GM18951 (cell line): ENCODE measurements around the gene TADA1.

ENCODE experiments used
- POLR2A ChIP-seq: IDR thresholded peaks from 4 replicates; pipeline ENCODE4 v1.6.1; 2011; ENCODE audit warnings: mild to moderate bottlenecking; ENCODE audit not compliant: insufficient read length, insufficient read depth; ENCODE audit errors: extremely low read depth
- in situ Hi-C: fragments of 300-500 bp; cut with MboI; formaldehyde crosslinking; loops from one replicate; pipeline ENCODE4 v1.12.0; 2022; ENCODE audit warnings: low sequenced_read_pairs, mixed read lengths, inconsistent platforms; ENCODE audit not compliant: unreplicated experiment

TADA1 gene

DNA sequence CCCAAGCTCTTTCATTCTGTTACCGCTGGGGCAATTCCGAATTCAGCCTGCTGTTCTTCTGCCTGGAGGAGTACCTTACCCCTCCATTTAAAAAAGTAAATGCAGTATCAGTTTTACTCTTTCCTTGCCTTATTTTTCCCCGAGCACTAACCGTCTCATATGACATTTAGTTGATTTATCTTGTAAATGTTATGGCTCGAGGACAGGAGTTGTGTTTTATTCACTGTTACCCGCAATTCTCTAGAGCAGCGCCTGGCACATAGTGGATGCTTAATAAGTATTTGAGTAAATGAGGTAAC, 425 bp upstream of the TADA1 start:
- in situ Hi-C loops = no loop called here
- TF ChIP-seq POLR2A = no peak

DNA sequence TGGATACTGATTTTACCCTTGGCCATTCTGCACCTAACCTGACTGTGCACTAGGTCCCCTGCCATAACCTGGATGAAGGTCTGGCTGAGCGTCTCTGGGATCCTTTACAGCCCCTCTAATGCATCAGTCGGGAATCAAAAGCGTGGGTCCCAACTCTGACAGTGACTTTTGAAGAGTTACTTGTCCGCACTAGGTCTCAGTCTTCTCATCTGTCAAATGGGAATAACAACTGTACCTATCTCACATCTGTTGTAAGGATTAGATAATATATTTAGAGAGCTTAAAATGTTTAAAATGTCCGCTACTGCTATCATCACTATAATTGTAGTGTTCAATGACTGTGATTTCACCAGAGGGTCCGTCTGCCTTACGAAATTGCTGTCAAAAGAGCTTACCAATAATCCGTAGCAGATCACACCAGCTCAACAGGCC, 746 bp downstream of the TADA1 start:
- in situ Hi-C loops = no loop called here
- TF ChIP-seq POLR2A = no peak

DNA sequence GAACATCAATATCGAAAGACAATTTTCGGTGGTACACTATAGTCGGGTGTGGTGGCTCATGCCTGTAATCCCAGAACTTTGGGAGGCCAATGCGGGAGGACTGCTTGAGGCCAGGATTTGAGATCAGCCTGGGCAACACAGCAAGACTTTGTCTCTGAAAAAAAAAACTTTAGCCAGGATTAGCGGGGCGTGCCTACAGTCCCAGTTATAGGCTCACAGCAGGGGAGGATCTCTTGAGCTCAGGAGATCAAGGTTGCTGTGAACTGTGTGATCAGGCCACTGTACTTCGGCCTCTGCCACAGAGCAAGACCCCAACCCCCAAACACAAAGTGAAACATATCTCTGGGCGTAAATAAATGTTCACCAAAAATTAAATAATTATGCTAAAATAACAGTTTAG, 1.6 kb downstream of the TADA1 start:
- in situ Hi-C loops = no loop called here
- no peak for TF ChIP-seq POLR2A

DNA sequence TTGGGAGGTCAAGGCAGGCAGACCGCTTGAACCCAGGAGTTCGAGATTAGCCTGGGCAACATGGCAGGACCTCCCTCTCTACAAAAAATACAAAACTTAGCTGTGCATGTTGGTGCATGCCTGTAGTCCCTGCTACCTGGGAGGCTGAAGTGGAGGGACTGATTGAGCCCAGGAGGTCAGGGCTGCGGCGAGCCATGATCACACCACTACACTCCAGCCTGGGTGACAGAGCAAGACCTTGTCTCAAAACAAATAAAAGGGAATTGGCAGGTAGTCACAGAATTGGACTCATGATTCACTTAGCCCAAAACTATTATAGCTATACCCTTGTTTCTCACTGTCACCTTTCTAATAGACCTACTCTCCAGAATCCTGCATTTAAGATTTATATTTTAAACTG, 5.5 kb downstream of the TADA1 start:
- TF ChIP-seq POLR2A = no peak
- in situ Hi-C loops = no loop called here

GRCh38 chr1:166869318-166870099, 6.6 kb downstream of the TADA1 start:
- in situ Hi-C loops = no loop called here
- TF ChIP-seq POLR2A = no peak

- in situ Hi-C loops = no loop called here
- no peak for TF ChIP-seq POLR2A
Measured at GRCh38 chr1:166868639-166869038, 7.4 kb downstream of the TADA1 start.

DNA sequence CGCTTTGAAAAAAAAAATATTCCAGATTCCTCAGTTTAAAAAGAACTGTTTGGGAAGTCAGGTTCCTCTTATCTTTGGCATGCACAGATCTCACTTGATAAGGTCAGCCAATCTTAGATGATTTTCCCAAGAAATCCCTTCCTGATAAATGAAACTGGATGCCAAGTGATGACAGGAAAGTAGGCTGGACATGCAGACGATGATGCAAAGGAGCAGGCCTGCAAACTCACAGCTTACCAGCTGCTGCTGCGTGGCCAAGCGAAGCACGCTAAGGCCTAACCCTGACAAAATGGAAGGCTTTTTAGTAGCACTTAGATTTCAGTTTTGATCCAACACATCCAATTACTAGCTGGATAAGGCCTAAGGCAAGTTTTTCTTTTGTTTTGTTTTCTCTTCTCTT, 10.1 kb downstream of the TADA1 start:
- TF ChIP-seq POLR2A = no peak
- in situ Hi-C loops = no loop called here

- no peak for TF ChIP-seq POLR2A
- in situ Hi-C loops = no loop called here
Measured at GRCh38 chr1:166859597-166859996, 16.5 kb downstream of the TADA1 start.

DNA sequence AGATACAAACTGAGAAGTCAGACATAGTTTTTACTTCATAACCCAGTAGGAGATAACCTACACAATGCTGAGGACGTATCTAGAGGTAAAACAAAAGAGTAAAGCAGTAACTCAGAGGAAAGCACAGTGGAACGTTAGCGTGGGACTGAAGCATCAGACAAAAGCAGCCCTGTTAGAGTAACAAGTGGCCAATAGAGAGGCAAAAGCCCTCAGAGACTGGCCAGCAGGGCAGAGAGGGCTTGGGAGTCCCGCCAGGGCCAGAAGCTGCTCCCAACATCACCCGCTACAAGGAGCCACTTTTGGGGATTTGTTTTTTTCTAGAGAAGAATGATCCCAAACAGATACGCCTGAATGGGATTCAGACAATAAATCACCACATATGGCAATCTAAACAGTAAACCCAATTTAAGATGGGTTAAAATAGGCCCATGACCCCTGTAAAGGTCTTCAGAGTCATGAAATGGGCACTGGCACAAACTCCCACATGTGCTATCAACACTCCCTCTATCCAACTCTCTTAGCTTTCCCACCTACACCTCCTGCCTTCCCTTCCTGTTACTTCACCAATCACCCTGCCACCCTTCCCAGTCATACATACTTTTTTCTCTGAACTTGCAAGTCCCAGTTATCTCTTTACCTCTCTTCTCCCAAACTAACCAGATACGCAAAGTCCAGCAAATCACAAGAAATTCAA, 17.2 kb downstream of the TADA1 start:
- in situ Hi-C loops = no loop called here
- TF ChIP-seq POLR2A = no peak

DNA sequence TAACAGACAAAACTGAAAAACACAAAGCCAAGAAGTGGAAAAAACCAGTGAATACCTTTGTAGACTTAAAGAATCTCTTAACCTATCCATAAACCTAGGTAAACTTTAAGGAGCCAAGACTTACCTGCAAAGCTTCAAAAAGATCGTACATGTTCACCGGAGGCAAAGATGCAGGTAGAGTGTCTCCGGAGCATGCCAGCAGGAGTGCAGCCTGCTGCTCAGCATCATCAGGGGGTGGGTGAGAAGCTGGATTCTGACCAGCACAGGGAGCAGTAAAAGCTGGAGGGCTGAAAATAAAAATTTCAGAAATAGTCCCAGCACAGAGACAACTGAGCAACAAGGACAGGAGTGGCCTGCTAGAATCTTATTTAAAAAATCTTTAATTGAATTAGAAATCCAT, 18.1 kb downstream of the TADA1 start:
- in situ Hi-C loops = no loop called here
- TF ChIP-seq POLR2A = no peak

DNA sequence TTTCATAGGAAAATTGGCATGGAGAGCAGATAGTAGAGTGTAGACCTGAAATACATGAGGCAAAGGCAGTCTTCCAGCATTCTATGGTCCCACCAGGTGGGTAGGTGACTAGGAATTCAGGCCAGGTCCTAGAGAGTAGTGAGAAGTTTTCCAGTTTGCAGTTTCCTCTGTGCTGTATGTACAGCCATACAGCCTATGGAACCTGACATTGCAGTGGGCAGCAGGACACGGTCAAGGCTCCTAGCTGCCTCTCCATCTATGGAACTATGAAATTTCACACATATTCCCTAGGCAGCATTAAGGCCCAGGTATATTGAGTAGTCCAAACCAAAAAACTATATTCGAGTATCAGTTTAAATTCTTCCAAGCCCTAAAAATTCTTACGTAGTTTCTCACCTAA, 20.5 kb downstream of the TADA1 start:
- TF ChIP-seq POLR2A = no peak
- in situ Hi-C loops = no loop called here

DNA sequence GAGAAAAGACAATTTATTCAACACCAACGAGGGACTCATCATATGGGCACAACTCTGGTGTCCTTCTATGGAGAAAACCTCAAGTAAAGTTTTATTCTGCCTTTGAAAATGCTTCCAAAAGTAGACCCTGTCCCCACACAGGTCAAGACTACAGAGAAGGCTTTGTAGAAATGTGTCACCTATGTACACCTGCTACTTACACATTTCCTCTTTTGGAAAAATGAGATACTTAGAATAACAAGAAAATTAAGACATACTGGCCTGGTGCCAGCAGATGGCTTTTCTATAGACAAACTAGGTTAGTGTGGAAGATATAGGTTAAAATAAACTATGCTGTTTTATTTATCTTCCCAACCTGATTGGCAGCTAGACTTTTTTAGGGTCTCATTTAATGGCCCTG, 23.1 kb downstream of the TADA1 start:
- no peak for TF ChIP-seq POLR2A
- in situ Hi-C loops = no loop called here

- no peak for TF ChIP-seq POLR2A
- in situ Hi-C loops = no loop called here
Measured at GRCh38 chr1:166849135-166849534, 26.9 kb downstream of the TADA1 start.

DNA sequence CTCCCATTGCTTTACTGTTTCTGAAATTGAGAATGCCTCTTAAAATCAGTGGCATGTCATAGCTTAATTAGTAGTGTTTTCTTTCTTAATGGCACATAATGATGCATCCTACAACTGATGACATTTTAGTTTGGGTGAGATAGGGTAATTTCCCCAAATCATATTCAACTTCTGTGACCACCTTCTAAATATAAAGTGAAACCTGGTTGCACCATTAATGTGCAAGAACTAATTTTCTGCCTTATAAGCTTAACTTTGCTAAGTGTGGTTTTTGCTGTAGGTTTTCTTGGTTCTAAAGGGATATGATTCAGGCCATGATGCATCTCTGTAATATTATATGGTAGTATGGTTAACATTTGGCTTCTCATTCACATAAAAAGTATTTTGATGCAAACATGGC, 27.9 kb downstream of the TADA1 start:
- no peak for TF ChIP-seq POLR2A
- in situ Hi-C loops = no loop called here

DNA sequence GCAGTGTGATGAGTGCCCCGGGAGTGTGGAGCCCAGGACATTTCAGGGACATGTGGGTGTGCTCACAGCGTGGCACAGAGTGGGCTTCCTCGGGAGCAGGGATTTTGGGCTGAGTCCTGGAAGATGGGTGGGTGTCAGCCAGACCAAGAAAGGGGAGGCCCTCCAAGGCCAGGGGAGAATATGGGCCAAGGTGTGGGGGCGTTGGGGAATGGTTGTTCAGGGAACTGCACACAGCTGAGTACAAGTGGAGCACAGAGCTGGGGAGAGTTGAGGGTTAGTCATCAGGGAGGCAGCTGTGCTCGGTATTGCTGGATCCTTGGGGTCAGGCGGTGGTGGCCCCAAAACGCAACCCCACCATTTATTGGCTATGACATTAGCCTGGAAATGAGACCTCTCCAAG, 31.3 kb downstream of the TADA1 start:
- no peak for TF ChIP-seq POLR2A

More for the DNA sequence above, 31.3 kb downstream of the TADA1 start:
- in situ Hi-C loops = no loop called here
